NOMO-1 treated with dmso at 0.1 percent for 144 hours (cell line): ENCODE measurements around the gene TOPAZ1.
A peak's percentile ranks its signal among the peaks of the same experiment; 100 is the strongest.
"Not testable (repeated sequence)": the region's sequence is repeated elsewhere in the genome, so short reads cannot be mapped to it uniquely, and the experiment has no call there.

Source experiments
- DNase-seq: peaks from one replicate; lab custom pipeline; 2025; ENCODE audit not compliant: unreplicated experiment; lab: John Stamatoyannopoulos, UW

The TOPAZ1 gene

DNA sequence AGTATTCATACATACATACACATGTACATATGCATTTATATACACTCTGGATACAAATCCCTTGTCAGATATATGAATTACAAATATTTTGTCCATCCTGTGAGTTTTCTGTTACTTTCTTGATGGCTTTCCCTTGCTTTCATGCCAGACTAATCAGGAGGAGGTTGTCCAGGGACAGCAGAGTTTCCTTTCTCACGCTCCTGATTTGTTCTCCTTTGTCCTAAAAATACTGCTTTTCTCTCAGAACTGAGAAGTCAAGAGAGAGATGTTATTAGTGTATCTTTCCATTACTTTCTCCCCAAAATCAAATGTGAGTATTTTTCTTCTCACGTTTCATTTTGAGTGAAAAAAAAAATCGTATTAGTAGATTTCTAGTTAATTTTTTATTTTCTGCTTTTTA is 84.8 kb downstream of the TOPAZ1 start:
- no peak for DNase-seq

GRCh38 chr3:44329946-44330345 is 88.3 kb downstream of the TOPAZ1 start:
- no peak for DNase-seq

- no peak for DNase-seq
These were observed 88.8 kb downstream of the TOPAZ1 start for GRCh38 chr3:44330444-44330843.

- DNase-seq = no peak
These were observed 92.6 kb downstream of the TOPAZ1 start for GRCh38 chr3:44334326-44334725.

GRCh38 chr3:44337248-44337785 is 95.6 kb downstream of the TOPAZ1 start:
- no peak for DNase-seq

GRCh38 chr3:44338010-44338827 is 96.5 kb downstream of the TOPAZ1 start, which contains the start of gene TCAIM:
Gene TCAIM (plus strand): TSS chr3:44338766. CDS start chr3:44354783, 16,017 bp downstream.
- DNase-seq = peak; percentile 95

DNA sequence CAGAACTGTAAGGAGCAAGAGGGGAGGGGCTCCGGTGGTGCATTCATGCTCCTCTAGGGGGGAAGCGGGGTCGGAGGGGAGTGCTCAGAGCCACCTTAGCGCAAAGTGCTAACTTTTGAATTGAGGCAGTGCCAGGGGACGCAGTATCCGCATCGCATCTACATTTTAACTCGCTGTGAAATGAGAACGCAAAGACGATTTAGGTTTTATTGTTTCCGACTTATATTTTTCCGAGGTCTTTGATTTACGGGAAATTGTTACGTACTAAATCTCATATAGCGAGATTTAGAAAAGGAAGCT is 97.1 kb downstream of the TOPAZ1 start:
- no peak for DNase-seq

- no peak for DNase-seq
These were observed 97.7 kb downstream of the TOPAZ1 start for GRCh38 chr3:44339181-44340057.

GRCh38 chr3:44340058-44340395 is 98.3 kb downstream of the TOPAZ1 start:
- DNase-seq = no peak

- no peak for DNase-seq
These were observed 100.6 kb downstream of the TOPAZ1 start for GRCh38 chr3:44342176-44342790.

- no peak for DNase-seq
These were observed 101.7 kb downstream of the TOPAZ1 start for GRCh38 chr3:44343421-44343820.

DNA sequence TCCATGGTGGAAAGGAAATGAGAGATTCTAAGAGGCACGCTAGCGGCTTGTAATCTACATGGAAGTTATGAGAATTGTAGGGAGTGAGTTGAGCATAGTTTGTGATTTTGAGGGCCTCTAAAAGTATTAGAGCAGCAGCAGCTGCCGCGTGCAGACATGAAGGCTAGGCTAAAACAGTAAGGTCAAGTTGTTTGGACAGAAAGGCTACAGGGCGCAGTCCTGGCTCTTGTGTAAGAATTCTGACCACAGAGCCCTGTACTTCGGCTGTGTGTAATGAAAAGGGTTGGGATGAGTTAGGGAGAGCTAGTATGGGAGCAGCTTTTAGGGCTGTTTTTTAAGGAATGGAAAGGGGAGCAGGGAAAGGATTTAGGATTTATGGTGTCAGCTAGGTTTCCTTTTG is 104.9 kb downstream of the TOPAZ1 start:
- not testable (repeated sequence) for DNase-seq

DNA sequence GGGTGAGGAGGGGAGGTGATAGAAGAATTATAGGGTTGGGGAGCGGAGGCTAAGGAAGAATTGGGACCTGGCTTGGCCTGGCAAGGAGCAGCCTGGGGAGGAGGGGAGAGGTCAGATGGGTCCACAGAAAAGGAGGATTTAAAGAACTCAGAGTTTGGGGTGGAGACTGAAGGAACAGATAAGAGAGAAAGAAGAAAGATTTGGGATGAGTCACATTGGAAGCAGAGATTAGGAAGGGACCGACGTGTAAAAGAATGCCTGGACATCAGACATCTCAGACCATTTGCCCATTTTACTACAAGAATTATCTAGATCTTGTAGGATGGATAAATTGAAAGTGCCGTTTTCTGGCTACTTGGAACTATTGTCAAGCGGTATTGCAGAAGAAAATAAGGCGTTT is 107.3 kb downstream of the TOPAZ1 start:
- DNase-seq = no peak

GRCh38 chr3:44353355-44353924 is 111.8 kb downstream of the TOPAZ1 start:
- no peak for DNase-seq

DNA sequence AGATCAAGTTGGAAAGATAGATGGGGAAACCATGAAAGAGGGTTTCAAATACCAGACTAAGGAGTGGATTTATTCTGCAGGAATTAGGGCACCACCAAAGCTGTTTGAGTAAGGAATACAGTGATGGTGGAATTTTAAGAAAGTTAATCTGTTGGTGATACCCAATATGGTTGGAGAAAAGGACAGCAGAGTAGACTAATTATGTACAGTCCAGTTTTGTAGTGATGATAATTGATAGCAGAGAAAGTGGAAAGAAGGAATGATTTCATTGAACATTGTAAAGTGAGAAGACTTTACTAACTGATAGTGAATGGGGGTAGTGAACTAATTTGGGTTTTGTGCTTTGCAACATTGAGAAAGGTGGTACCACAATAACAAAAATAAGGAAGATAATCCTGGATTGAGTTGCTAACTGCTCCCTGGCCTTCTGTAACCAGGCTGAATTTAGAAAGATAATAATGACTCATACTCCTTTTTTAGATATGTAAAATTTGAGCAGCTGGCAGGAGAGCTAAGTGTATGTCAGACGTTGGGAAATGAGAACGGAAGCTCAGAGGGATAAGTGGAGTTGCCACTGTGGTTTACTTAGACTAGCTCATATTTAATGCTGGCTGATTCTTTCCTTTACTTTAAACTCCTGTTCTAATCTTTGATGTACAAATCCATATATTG is 113.8 kb downstream of the TOPAZ1 start:
- DNase-seq = peak; percentile 56

DNA sequence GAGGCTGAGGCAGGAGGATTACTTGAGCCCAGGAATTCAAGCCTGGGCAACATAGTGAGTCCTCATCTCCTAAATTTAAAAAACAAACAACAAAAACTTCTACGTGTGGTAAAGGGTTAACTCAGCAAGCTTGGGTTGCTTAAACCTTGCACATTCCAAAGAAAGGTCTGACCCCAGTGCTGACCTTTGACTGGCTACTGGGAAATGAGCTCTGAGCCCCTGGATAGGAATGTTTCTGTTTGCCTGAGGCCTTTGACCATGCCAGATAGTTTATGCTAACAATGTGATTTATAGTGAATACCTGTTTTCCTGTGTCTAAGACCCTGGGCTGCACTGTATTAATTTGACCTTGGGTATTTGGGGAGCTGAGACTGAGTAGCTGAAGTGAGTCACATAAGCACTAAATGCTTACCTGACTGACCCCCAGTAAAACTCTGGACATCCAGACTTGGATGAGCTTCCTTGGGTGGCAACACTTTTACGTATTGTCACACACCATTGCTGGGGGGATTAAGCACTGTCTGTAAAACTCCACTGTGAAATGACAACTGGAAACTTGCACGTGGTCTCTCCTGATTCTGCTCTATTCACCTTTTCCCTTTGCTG is 117.6 kb downstream of the TOPAZ1 start:
- DNase-seq = no peak

DNA sequence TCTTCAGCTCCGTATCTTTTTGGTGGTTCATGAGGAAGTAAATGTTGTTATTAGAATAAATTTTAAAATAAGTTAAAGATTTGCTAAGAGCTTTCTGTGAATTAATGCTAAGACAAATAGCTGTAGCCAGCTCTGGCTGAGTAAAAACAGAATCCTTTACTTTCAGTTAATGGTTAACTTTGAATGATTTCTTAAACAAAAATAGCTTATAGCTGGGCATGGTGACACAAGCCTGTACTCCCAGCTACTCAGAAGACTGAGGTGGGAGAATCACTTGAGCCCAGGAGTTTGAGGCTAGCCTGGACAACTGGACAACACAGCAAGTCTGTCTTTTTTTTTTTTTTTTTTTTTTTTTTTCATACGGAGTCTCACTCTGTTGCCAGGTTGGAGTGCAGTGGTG is 121.9 kb downstream of the TOPAZ1 start:
- DNase-seq = no peak

- no peak for DNase-seq
These were observed 124.3 kb downstream of the TOPAZ1 start for GRCh38 chr3:44365952-44366351.

GRCh38 chr3:44375450-44375849 is 133.8 kb downstream of the TOPAZ1 start:
- no peak for DNase-seq
